Activated naive CD4-positive, alpha-beta T cell treated with anti-CD3 and anti-CD28 coated beads for 36 hours (primary cell): ENCODE measurements around the gene MED12L. TPM values are rescaled to one million over a fixed set of nuclear protein-coding genes. Genes with fewer than 3 reads are reported as not detected.
"Not testable (repeated sequence)": the region's sequence is repeated elsewhere in the genome, so short reads cannot be mapped to it uniquely, and the experiment has no call there.

ENCODE experiments used
- CTCF ChIA-PET: fragments of 350-600 bp; sonication (Branson Sonifier 250); formaldehyde crosslinking; loops from one replicate; lab custom pipeline; 2021; ENCODE audit warnings: antibody characterized with exemption; lab: Charles Lee
- DNase-seq: peaks from one replicate; pipeline ENCODE4 v3.0.0-alpha.2; 2020
- H3K27ac Mint-ChIP-seq: one replicate; pipeline ENCODE4 v1.8.0; 2021; ENCODE audit warnings: mild to moderate bottlenecking, mixed read lengths
- H3K27me3 Mint-ChIP-seq: one replicate; pipeline ENCODE4 v1.8.0; 2021; ENCODE audit warnings: low read depth, mixed read lengths
- H3K36me3 Mint-ChIP-seq: one replicate; pipeline ENCODE4 v1.8.0; 2021; ENCODE audit warnings: low read depth, mixed read lengths
- H3K4me1 Mint-ChIP-seq: one replicate; pipeline ENCODE4 v1.8.0; 2021; ENCODE audit warnings: low read depth, mixed read lengths
- H3K4me3 Mint-ChIP-seq: one replicate; pipeline ENCODE4 v1.8.0; 2021; ENCODE audit warnings: mild to moderate bottlenecking, moderate library complexity, mixed read lengths
- H3K9me3 Mint-ChIP-seq: one replicate; pipeline ENCODE4 v1.8.0; 2021; ENCODE audit warnings: mixed read lengths
- intact Hi-C: fragments of 100-400 bp; cut with micrococcal nuclease; formaldehyde crosslinking; loops from one replicate; pipeline ENCODE4 v1.15.1; 2023
- total RNA-seq, 2 experiments: library from RNA; stranded (reverse); gene quantifications; one replicate each; pipeline ENCODE4 v1.2.3, GENCODE V29; 2021

The MED12L gene
- total RNA-seq, 2 experiments from 2014 or later, result 1.4 to 2.0 TPM

- intact Hi-C loops, result no loop called here
- DNase-seq, result no peak
- no peak overlapping the region for H3K4me3 Mint-ChIP-seq
- H3K4me1 Mint-ChIP-seq, result no peaks in the 10 kb centered on the region
- no peaks in the 10 kb centered on the region for H3K27me3 Mint-ChIP-seq
- CTCF ChIA-PET, result no interaction called here
- H3K9me3 Mint-ChIP-seq, result no peaks in the 10 kb centered on the region
- H3K36me3 Mint-ChIP-seq, result no peaks in the 10 kb centered on the region
- H3K27ac Mint-ChIP-seq, result no peak overlapping the region
Measured at GRCh38 chr3:151377768-151378385, 292.4 kb downstream of the MED12L start.

GRCh38 chr3:151379083-151379734 lies 293.7 kb downstream of the MED12L start:
- intact Hi-C loops, result no loop called here
- no peaks in the 10 kb centered on the region for H3K27me3 Mint-ChIP-seq
- no peaks in the 10 kb centered on the region for H3K4me1 Mint-ChIP-seq
- H3K4me3 Mint-ChIP-seq, result no peak overlapping the region
- CTCF ChIA-PET, result interaction anchor here (1.1 to 1.2 kb wide), 2 partner anchors 18 to 35 kb away, joined by 3 read pairs; no protein-coding TSS in a partner anchor
- no peak overlapping the region for H3K27ac Mint-ChIP-seq
- no peaks in the 10 kb centered on the region for H3K36me3 Mint-ChIP-seq
- no peaks in the 10 kb centered on the region for H3K9me3 Mint-ChIP-seq
- peak; percentile 24 for DNase-seq

- no peaks in the 10 kb centered on the region for H3K27me3 Mint-ChIP-seq
Measured at GRCh38 chr3:151382671-151383070, 297.2 kb downstream of the MED12L start.

GRCh38 chr3:151383111-151383510 lies 297.6 kb downstream of the MED12L start:
- no peak for DNase-seq
- H3K4me1 Mint-ChIP-seq, result peaks cover 5% of the 10 kb centered on the region
- H3K36me3 Mint-ChIP-seq, result no peaks in the 10 kb centered on the region
- no peak overlapping the region for H3K4me3 Mint-ChIP-seq
- CTCF ChIA-PET, result no interaction called here
- H3K27ac Mint-ChIP-seq, result no peak overlapping the region
- H3K9me3 Mint-ChIP-seq, result no peaks in the 10 kb centered on the region
- intact Hi-C loops, result no loop called here
- no peaks in the 10 kb centered on the region for H3K27me3 Mint-ChIP-seq

More at GRCh38 chr3:151382671-151383070, 297.2 kb downstream of the MED12L start:
- Mint-ChIP-seq H3K27ac (no peak overlapping the region), H3K4me1 (peaks cover 5% of the 10 kb centered on the region), H3K4me3 (no peak overlapping the region), H3K36me3 (no peaks in the 10 kb centered on the region), H3K9me3 (no peaks in the 10 kb centered on the region)
- intact Hi-C loops, result no loop called here
- DNase-seq, result no peak
- CTCF ChIA-PET, result no interaction called here

- peaks cover 5% of the 10 kb centered on the region for H3K4me1 Mint-ChIP-seq
- intact Hi-C loops, result no loop called here
- no peaks in the 10 kb centered on the region for H3K9me3 Mint-ChIP-seq
- no peaks in the 10 kb centered on the region for H3K36me3 Mint-ChIP-seq
- H3K27ac Mint-ChIP-seq, result no peak overlapping the region
- H3K27me3 Mint-ChIP-seq, result no peaks in the 10 kb centered on the region
- no peak overlapping the region for H3K4me3 Mint-ChIP-seq
- DNase-seq, result no peak
- CTCF ChIA-PET, result no interaction called here
Measured at GRCh38 chr3:151383956-151384355, 298.5 kb downstream of the MED12L start.

- intact Hi-C loops, result no loop called here
- no peaks in the 10 kb centered on the region for H3K27me3 Mint-ChIP-seq
- H3K36me3 Mint-ChIP-seq, result no peaks in the 10 kb centered on the region
- H3K4me1 Mint-ChIP-seq, result peaks cover 5% of the 10 kb centered on the region
- CTCF ChIA-PET, result no interaction called here
- H3K4me3 Mint-ChIP-seq, result no peak within 1 kb of the TSS
- DNase-seq, result no peak
- no peaks in the 10 kb centered on the region for H3K9me3 Mint-ChIP-seq
- no peak within 1 kb of the TSS for H3K27ac Mint-ChIP-seq
Measured at GRCh38 chr3:151384741-151385174, 299.3 kb downstream of the MED12L start, which contains the start of gene P2RY12. P2RY12 (minus strand) TSS chr3:151384753; CDS start chr3:151338845, 45,908 bp downstream.

GRCh38 chr3:151386056-151386455 lies 300.6 kb downstream of the MED12L start:
- H3K27me3 Mint-ChIP-seq, result no peaks in the 10 kb centered on the region
- peaks cover 5% of the 10 kb centered on the region for H3K4me1 Mint-ChIP-seq
- no peaks in the 10 kb centered on the region for H3K36me3 Mint-ChIP-seq
- no peaks in the 10 kb centered on the region for H3K9me3 Mint-ChIP-seq
- intact Hi-C loops, result no loop called here
- no peak overlapping the region for H3K4me3 Mint-ChIP-seq
- no peak overlapping the region for H3K27ac Mint-ChIP-seq
- DNase-seq, result no peak
- CTCF ChIA-PET, result interaction anchor here (1.5 kb wide), 1 partner anchor 81 kb away, joined by 7 read pairs; no protein-coding TSS in a partner anchor

- Mint-ChIP-seq H3K4me3 (no peak overlapping the region), H3K27ac (no peak overlapping the region), H3K27me3 (no peaks in the 10 kb centered on the region), H3K36me3 (no peaks in the 10 kb centered on the region), H3K4me1 (peaks cover 5% of the 10 kb centered on the region), H3K9me3 (no peaks in the 10 kb centered on the region)
- DNase-seq, result no peak
- intact Hi-C loops, result no loop called here
- CTCF ChIA-PET, result no interaction called here
Measured at GRCh38 chr3:151387432-151387831, 302.0 kb downstream of the MED12L start.

GRCh38 chr3:151387842-151388241 lies 302.4 kb downstream of the MED12L start:
- intact Hi-C loops, result no loop called here
- H3K9me3 Mint-ChIP-seq, result no peaks in the 10 kb centered on the region
- peaks cover 5% of the 10 kb centered on the region for H3K4me1 Mint-ChIP-seq
- H3K36me3 Mint-ChIP-seq, result no peaks in the 10 kb centered on the region
- no peak for DNase-seq
- CTCF ChIA-PET, result no interaction called here
- H3K27ac Mint-ChIP-seq, result no peak overlapping the region
- H3K27me3 Mint-ChIP-seq, result no peaks in the 10 kb centered on the region
- H3K4me3 Mint-ChIP-seq, result no peak overlapping the region

GRCh38 chr3:151391720-151392119 lies 306.3 kb downstream of the MED12L start:
- Mint-ChIP-seq H3K9me3 (no peaks in the 10 kb centered on the region), H3K4me1 (no peaks in the 10 kb centered on the region), H3K36me3 (no peaks in the 10 kb centered on the region), H3K27me3 (no peaks in the 10 kb centered on the region), H3K4me3 (no peak overlapping the region), H3K27ac (no peak overlapping the region)
- intact Hi-C loops, result no loop called here
- no peak for DNase-seq
- CTCF ChIA-PET, result no interaction called here

GRCh38 chr3:151392191-151392590 lies 306.7 kb downstream of the MED12L start:
- CTCF ChIA-PET, result interaction anchor here (0.6 kb wide), 1 partner anchor 11 kb away, joined by 5 read pairs; no protein-coding TSS in a partner anchor
- H3K27ac Mint-ChIP-seq, H3K9me3 Mint-ChIP-seq, H3K4me3 Mint-ChIP-seq, DNase-seq, H3K4me1 Mint-ChIP-seq, intact Hi-C loops, H3K36me3 Mint-ChIP-seq, H3K27me3 Mint-ChIP-seq: not testable (repeated sequence)

- Mint-ChIP-seq H3K9me3 (no peaks in the 10 kb centered on the region), H3K4me3 (no peak overlapping the region), H3K27ac (no peak overlapping the region), H3K36me3 (no peaks in the 10 kb centered on the region), H3K27me3 (no peaks in the 10 kb centered on the region), H3K4me1 (no peaks in the 10 kb centered on the region)
- intact Hi-C loops, result no loop called here
- DNase-seq, result no peak
- CTCF ChIA-PET, result no interaction called here
Measured at GRCh38 chr3:151393146-151393830, 307.8 kb downstream of the MED12L start.
